ENCODE data around the gene TOR4A.

Gene TOR4A

GRCh38 chr9:137273611-137274320 is 3.8 kb upstream of the TOR4A start:
- peak; percentile 51 to 86 for DNase-seq

DNA sequence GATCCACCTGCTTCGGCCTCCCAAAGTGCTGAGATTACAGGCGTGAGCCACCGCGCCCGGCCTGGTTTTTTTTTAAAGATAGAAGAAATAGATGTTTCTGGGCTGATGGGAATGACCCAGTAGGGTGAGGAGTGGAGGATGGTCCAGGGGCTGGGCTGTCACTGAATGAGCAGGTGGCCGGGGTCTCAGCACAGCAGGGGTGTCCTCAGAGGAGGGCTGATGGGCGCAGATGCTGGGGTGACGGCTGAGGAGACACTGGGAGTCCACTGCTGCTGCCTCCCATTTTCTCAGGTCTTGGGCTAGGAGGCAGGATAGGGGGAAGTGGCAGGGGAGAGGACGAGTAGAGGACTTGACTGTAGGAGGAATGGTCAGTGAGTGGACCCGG is 2.3 kb upstream of the TOR4A start:
- DNase-seq, result no peak

DNA sequence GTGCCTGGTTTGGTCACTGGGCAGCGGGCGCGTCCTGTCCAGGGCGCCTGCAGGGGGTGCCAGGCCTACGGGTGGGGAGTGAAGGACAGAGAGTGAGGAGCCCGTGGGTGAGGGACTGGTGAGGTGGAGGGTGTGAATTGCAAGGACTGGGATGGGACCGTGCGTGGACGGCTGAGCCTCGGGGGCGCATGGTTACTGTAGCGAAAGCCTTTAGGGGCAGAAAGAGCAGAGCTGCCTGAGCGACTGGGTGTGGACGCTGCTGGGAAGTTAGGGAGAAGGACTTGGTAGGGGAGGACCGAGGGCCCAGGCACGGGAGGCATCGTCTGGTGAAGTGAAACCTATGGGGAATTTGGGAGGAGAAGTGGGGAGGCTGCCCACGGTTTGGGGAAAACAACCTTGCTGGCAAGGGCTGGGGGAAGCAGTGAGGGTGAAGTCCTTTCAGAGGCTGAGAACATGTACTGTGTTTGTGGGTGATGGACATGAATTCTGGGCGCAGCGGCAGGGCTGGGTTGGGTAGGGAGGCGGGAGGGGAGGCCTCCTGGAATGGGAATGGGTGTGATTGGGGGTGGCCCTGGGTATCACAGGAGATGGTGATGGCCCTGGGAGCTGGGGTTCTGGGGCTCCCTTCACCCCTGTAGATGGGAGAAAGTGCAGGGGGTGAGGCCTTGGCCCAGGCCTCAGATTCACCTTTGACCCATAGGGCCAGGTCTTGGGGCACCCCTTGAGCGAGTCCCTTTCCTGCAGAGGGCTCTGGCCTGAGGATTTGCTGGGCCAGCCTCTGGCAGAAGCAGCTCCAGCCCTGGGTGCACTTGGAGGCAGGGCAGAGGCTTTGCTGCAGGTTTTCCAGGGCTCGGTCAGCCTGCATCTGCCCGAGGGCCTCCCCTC is 1.7 kb upstream of the TOR4A start:
- DNase-seq, result no peak

- DNase-seq, result no peak
Measured at GRCh38 chr9:137276473-137277328, 825 bp upstream of the TOR4A start.

GRCh38 chr9:137278061-137278701 is 655 bp downstream of the TOR4A start:
- DNase-seq, result no peak

GRCh38 chr9:137278721-137279711 is 1.5 kb downstream of the TOR4A start:
- no peak for DNase-seq

- no peak for DNase-seq
Measured at GRCh38 chr9:137279741-137280473, 2.4 kb downstream of the TOR4A start.

DNA sequence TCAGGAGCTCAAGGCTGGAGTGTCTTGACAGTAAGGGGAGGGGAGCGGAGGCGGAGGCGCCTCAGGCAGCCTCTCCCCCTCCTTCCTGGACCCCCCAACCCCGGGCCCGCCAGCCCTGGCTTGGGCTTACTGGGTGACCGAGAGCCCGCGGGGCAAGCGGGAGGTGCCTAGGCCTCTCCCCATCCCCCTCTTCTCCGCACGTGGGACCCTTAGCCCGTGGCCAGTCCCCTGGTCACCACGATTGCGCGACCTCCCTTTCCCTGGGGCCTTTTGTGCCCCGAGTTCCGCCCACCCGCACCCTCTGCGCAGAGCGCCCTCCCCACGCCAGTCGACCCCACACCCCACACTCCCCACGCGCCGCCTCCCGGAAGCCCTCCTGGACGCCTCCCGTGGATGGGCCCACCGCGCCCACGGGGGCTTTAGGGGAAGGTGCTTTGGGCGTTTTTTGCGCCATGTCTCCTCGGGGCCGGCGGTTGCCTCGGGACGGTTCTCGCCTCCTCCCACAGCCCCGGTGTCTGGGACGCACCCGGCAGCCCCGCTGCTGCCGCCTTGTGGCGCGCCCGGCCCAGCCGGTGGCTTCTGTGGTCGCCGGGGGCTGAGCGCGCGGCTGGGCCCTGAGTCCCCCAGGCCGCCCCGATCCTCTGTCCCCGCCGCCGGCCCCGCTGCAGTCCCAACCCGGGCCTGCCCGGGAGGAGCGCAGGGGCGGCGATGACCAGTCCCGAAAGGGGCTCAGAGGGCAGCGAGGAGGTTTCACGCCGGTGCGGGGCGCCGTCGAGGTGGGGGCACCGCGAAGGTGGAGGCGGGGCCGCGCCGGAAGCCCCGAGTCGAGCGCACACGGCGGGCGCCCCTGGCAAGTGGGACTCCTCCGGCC is 3.2 kb downstream of the TOR4A start:
- no peak for DNase-seq

GRCh38 chr9:137281345-137282116 is 4.0 kb downstream of the TOR4A start:
- DNase-seq, result no peak

- peak; percentile 72 to 82 for DNase-seq
Measured at GRCh38 chr9:137286975-137287383, 9.5 kb downstream of the TOR4A start.

DNA sequence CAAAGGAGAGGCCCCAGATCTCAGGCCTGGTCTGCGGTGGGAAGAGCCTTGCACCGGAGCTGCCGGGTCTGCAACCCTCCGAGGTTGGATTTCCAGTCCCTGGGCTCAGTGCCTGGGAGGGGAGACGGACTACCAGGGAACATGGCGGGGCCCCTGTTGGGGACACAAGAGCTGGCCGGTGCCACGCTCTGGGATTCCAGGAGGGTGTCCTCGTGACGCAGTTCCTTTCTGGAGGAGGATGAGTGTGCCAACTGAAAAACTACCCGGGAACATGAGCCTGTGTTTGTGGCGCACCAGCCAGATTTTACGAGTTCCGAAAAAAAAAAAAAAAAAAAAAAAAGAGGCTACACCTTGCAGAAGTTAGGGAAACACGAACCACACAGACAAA is 15.6 kb downstream of the TOR4A start:
- no peak for DNase-seq

- DNase-seq, result no peak
Measured at GRCh38 chr9:137293482-137294090, 16.1 kb downstream of the TOR4A start.

GRCh38 chr9:137294091-137294680 is 16.7 kb downstream of the TOR4A start:
- peak; percentile 66 to 78 for DNase-seq

GRCh38 chr9:137294681-137295237 is 17.2 kb downstream of the TOR4A start:
- no peak for DNase-seq

DNA sequence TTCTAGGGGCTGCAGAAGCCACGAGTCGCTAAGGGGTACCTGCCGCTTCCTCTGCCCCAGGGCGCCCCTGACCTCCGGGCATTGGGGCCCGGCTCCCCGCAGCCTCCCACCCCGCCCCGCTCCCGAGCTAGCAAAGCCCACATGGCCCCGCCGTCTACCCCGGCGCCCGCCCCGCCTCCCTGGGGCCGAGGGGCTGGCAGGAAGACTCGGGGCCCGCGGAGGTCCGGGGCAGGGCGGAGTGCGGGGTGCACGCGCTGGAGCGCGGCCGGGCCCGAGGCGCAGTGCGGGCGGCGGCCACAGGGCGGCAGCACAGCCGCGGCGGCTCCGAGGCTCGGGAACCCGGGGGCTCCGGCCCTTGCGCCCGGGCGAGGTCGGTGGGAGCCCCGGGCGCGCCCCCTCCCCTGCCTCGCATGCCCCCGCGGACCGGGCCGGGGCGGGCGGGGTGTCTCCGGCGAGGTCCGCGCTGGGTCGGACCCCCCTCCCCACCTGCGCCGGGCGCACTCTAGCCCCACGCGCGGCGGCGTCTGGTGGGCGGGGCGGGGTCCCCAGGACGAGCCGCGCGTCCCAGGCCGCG is 17.8 kb downstream of the TOR4A start:
- no peak for DNase-seq

DNA sequence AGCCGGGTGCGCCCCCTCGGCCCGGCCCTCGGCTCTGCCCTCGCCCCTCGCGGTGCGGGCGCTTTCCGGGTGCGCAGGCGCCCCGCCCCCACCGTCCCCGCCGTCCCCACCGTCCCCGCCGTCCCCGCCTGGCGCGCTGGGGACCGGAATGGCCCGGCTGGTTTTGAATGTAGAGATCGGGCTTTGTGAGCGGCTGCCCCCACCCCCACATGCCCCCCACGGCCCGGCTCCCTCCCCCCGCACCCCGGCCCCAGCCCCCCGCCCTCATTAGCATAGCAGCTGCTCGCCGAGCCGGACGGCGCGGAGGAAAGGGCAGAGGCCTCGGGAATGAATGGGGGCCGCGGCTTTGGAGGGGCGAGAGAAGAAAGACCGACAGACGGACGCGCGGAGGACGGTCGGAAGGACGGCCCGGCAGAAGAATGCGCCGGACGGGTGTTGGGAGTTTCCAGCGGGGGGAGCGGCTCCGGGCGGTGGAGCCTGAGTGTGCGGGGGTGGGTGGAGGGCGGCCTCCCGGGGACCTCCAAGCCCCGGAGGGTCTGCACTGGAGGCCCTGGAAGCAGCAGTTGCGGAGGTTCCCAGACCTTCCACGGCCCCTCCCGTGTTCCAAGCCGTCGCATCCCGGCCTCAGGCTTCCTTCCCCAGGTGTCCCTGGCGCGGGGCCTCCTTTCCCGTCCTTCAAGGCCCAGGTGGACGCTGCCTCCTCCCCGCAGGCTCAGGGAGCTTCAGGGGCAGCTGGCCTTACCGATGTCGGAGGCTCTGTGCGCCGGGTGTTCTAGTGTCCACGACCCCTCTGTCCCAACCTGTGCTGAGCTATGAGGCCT is 18.5 kb downstream of the TOR4A start:
- DNase-seq, result peak in 1 of 2 experiments; percentile 31

Data from SHP77 (cell line).